ENCODE data around the gene OCRL.
"Not testable (repeated sequence)": the region's sequence is repeated elsewhere in the genome, so short reads cannot be mapped to it uniquely, and the experiment has no call there.

DNA sequence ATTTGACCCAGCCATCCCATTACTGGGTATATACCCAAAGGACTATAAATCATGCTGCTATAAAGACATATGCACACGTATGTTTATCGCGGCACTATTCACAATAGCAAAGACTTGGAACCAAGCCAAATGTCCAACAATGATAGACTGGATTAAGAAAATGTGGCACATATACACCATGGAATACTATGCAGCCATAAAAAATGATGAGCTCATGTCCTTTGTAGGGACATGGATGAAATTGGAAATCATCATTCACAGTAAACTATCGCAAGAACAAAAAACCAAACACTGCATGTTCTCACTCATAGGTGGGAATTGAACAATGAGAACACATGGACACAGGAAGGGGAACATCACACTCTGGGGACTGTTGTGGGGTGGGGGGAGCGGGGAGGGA is 24.3 kb downstream of the OCRL start:
- TF ChIP-seq, protein P1, sequence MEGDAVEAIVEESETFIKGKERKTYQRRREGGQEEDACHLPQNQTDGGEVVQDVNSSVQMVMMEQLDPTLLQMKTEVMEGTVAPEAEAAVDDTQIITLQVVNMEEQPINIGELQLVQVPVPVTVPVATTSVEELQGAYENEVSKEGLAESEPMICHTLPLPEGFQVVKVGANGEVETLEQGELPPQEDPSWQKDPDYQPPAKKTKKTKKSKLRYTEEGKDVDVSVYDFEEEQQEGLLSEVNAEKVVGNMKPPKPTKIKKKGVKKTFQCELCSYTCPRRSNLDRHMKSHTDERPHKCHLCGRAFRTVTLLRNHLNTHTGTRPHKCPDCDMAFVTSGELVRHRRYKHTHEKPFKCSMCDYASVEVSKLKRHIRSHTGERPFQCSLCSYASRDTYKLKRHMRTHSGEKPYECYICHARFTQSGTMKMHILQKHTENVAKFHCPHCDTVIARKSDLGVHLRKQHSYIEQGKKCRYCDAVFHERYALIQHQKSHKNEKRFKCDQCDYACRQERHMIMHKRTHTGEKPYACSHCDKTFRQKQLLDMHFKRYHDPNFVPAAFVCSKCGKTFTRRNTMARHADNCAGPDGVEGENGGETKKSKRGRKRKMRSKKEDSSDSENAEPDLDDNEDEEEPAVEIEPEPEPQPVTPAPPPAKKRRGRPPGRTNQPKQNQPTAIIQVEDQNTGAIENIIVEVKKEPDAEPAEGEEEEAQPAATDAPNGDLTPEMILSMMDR (conservative IDR thresholded peaks at IDR 0.05; ENCODE audit: low read depth, low read length) = not testable (repeated sequence)
- not testable (repeated sequence) for TF ChIP-seq EZH2 (IDR thresholded peaks at IDR 0.05; ENCODE audit: borderline replicate concordance, low read depth, low read length, poor library complexity, severe bottlenecking)
